CD14-positive monocyte (primary cell): ENCODE measurements around the gene SLC34A3. TPM values are rescaled to one million over a fixed set of nuclear protein-coding genes. Genes with fewer than 3 reads are reported as not detected.
A peak's percentile ranks its signal among the peaks of the same experiment; 100 is the strongest.

Experiments used
- DNase-seq, 3 donors: peaks; one replicate each; pipeline ENCODE4 v3.0.0-alpha.2; 2011 to 2022
- H2AFZ ChIP-seq: 2 replicates; pipeline ENCODE4 v1.6.0; 2012; ENCODE audit warnings: mild to moderate bottlenecking, low read depth, low read length, inconsistent platforms; ENCODE audit not compliant: insufficient read depth, poor library complexity, severe bottlenecking
- H3K27ac ChIP-seq, 2 donors: 1 replicate in 1 of 2; 2 replicates in 1 of 2; pipeline ENCODE4 v1.5.1; 2012 to 2013; ENCODE audit warnings: low read length in 2 of 2, control low read depth in 1 of 2, inconsistent platforms in 1 of 2, low read depth in 1 of 2, mild to moderate bottlenecking in 1 of 2
- H3K27me3 ChIP-seq, 2 donors: one replicate each; pipeline versions ENCODE4 v1.6.0 to v1.6.1; 2011 to 2013; ENCODE audit warnings: low read length in 2 of 2; ENCODE audit not compliant: control insufficient read depth in 2 of 2, insufficient read depth in 2 of 2
- H3K36me3 ChIP-seq, 2 donors: replicated peaks in 1 of 2; 1 replicate in 1 of 2; 2 replicates in 1 of 2; pipeline versions ENCODE4 v1.5.1 to v1.6.1; 2012 to 2013; ENCODE audit warnings: low read length in 2 of 2, control low read depth in 1 of 2, inconsistent platforms in 1 of 2, mild to moderate bottlenecking in 1 of 2; ENCODE audit not compliant: insufficient read depth in 2 of 2, control insufficient read depth in 1 of 2
- H3K4me1 ChIP-seq, 2 donors: 1 replicate in 1 of 2; 2 replicates in 1 of 2; pipeline versions ENCODE4 v1.5.1 to v1.6.1; 2012 to 2013; ENCODE audit warnings: low read length in 2 of 2, control low read depth in 1 of 2, inconsistent platforms in 1 of 2, mild to moderate bottlenecking in 1 of 2, moderate library complexity in 1 of 2; ENCODE audit not compliant: insufficient read depth in 2 of 2, control insufficient read depth in 1 of 2
- H3K4me2 ChIP-seq: replicated peaks from 2 replicates; pipeline ENCODE3; 2012; ENCODE audit warnings: low read length, moderate library complexity, mild to moderate bottlenecking; ENCODE audit not compliant: poor library complexity, severe bottlenecking; ENCODE audit errors: extremely low read depth
- H3K4me3 ChIP-seq, 3 experiments: fragments of 200-600 bp in 1 of 3; sonication (generic) in 1 of 3; replicated peaks in 1 of 3; 1 replicate in 2 of 3; 2 replicates in 1 of 3; pipeline ENCODE4 v1.5.1; 2011 to 2013; ENCODE audit warnings: low read length in 3 of 3, mild to moderate bottlenecking in 3 of 3, control low read depth in 2 of 3, low read depth in 2 of 3, inconsistent platforms in 1 of 3, moderate library complexity in 1 of 3
- H3K79me2 ChIP-seq: 2 replicates; pipeline ENCODE4 v1.6.0; 2012; ENCODE audit warnings: mild to moderate bottlenecking, control low read depth, inconsistent platforms, low read length, moderate library complexity; ENCODE audit not compliant: insufficient read depth
- H3K9ac ChIP-seq: 2 replicates; pipeline ENCODE4 v1.6.0; 2017; ENCODE audit warnings: low read length, mild to moderate bottlenecking; ENCODE audit not compliant: insufficient read depth, poor library complexity, severe bottlenecking
- H3K9me3 ChIP-seq, 2 donors: replicated peaks in 1 of 2; 1 replicate in 1 of 2; 2 replicates in 1 of 2; pipeline versions ENCODE4 v1.5.1 to v1.6.1; 2012 to 2013; ENCODE audit warnings: low read length in 2 of 2, control low read depth in 1 of 2; ENCODE audit not compliant: control insufficient read depth in 1 of 2, insufficient read depth in 1 of 2
- H4K20me1 ChIP-seq: 2 replicates; pipeline ENCODE4 v1.6.0; 2012; ENCODE audit warnings: mild to moderate bottlenecking, low read length, control low read depth, moderate library complexity; ENCODE audit not compliant: insufficient read depth
- H3K27ac Mint-ChIP-seq, 7 donors: one replicate each; pipeline ENCODE4 v1.8.0; 2020; ENCODE audit warnings: mild to moderate bottlenecking in 7 of 7, mixed read lengths in 7 of 7, moderate library complexity in 6 of 7, inconsistent platforms in 2 of 7
- H3K27me3 Mint-ChIP-seq, 3 donors: one replicate each; pipeline ENCODE4 v1.8.0; 2021 to 2022; ENCODE audit warnings: low read depth in 3 of 3, mild to moderate bottlenecking in 3 of 3, mixed read lengths in 3 of 3, moderate library complexity in 3 of 3, inconsistent platforms in 1 of 3
- H3K36me3 Mint-ChIP-seq, 2 donors: one replicate each; pipeline ENCODE4 v1.8.0; 2020; ENCODE audit warnings: mixed read lengths in 2 of 2, inconsistent platforms in 1 of 2, mild to moderate bottlenecking in 1 of 2
- H3K4me1 Mint-ChIP-seq: one replicate; pipeline ENCODE4 v1.8.0; 2020; ENCODE audit warnings: mild to moderate bottlenecking, mixed read lengths
- H3K4me3 Mint-ChIP-seq, 2 donors: one replicate each; pipeline ENCODE4 v1.8.0; 2020; ENCODE audit warnings: mild to moderate bottlenecking in 2 of 2, mixed read lengths in 2 of 2, moderate library complexity in 1 of 2
- H3K9me3 Mint-ChIP-seq, 7 donors: one replicate each; pipeline ENCODE4 v1.8.0; 2020 to 2022; ENCODE audit warnings: mixed read lengths in 7 of 7, mild to moderate bottlenecking in 6 of 7, moderate library complexity in 6 of 7, inconsistent platforms in 2 of 7
- WGBS: methylation state at CpG from one replicate; pipeline ENCODE4 v1.1.5; 2013; ENCODE audit warnings: missing lambda C conversion rate; ENCODE audit not compliant: insufficient coverage; 5-methylcytosine and 5-hydroxymethylcytosine counted together
- intact Hi-C, 2 donors: fragments of 100-400 bp; cut with micrococcal nuclease; formaldehyde crosslinking; loops; one replicate each; pipeline versions ENCODE4 v1.15.0 to v1.15.1; 2023
- polyA plus RNA-seq, 3 donors: library from polyadenylated mRNA; depleted of rRNA in 1 of 3; unstranded in 2 of 3; stranded (reverse) in 1 of 3; fragments of 300-500 nt in 2 of 3; fragments of >200 nt in 1 of 3; fragmentation: Illumina TruSeq in 2 of 3; gene quantifications; 1 replicate in 2 of 3; 2 replicates in 1 of 3; pipeline ENCODE4 v1.2.3, GENCODE V29; 2012 to 2021
- TF ChIP-seq, protein P1 (sequence below): fragments of 200-600 bp; IDR thresholded peaks from one replicate; pipeline ENCODE4 v1.8.0; 2022; ENCODE audit warnings: antibody characterized with exemption, mild to moderate bottlenecking

SLC34A3 gene
- polyA plus RNA-seq, 3 donors = not detected

DNA sequence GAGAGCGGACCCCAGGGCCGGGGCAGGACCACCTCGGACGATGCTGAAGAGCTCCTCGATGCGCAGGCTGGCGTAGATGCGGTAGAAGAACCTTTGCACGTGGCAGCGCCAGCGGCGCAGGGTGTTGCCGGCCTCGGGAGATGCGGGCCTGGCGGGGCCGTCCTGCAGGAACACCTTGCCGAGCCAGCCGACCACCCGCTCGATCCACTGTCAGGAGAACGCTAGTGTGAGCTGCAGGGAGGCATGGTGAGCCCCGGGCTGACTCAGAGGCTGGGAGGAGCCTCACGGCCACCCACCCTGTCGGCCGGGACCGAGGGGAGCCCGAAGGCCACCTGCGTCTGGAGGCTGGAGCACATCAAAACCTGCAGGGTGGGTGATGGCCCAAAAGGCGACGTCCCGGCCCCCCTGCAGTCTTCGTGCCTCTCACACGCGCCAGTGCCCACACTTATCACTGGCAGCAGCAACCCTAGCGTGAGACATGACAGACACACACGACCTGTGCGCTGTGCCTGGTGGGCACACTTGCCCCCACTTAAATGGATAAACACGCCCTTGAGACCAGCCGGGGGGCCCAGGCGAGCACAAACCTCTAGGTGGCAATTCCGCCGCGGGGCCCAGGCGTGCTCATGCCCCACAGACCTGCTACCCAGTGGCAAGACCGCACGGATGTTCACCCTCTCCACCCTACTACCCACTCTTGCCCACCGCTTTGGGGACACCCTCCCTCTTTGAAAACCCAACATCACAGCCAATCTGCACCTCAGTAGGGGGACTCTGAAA lies 45.6 kb upstream of the SLC34A3 start:
- 97% methylated on average over 44 of the region's 48 CpGs for WGBS
- Histone ChIP-seq H3K27ac (no peak overlapping the region), H3K27me3 (no peaks in the 10 kb centered on the region), H3K4me1 (peaks cover 26 to 34% of the 10 kb centered on the region in 2 donors), H3K9ac (no peak overlapping the region), H3K36me3 (peaks cover 67 to 70% of the 10 kb centered on the region in 2 donors), H3K9me3 (no peaks in the 10 kb centered on the region), H4K20me1 (peaks cover 12% of the 10 kb centered on the region), H3K4me3 (no peak overlapping the region), H2AFZ (no peak overlapping the region), H3K4me2 (no peak overlapping the region), H3K79me2 (peaks cover 36% of the 10 kb centered on the region)
- no peak overlapping the region for H3K4me3 Mint-ChIP-seq
- H3K36me3 Mint-ChIP-seq = peaks cover 47 to 76% of the 10 kb centered on the region in 2 donors
- H3K4me1 Mint-ChIP-seq = peaks cover 27% of the 10 kb centered on the region
- no peak for DNase-seq
- no peak overlapping the region for H3K27ac Mint-ChIP-seq
- H3K9me3 Mint-ChIP-seq = no peaks in the 10 kb centered on the region
- H3K27me3 Mint-ChIP-seq = peaks cover 0 to 1% (median 0%) of the 10 kb centered on the region in 3 donors
- TF ChIP-seq, protein P1, sequence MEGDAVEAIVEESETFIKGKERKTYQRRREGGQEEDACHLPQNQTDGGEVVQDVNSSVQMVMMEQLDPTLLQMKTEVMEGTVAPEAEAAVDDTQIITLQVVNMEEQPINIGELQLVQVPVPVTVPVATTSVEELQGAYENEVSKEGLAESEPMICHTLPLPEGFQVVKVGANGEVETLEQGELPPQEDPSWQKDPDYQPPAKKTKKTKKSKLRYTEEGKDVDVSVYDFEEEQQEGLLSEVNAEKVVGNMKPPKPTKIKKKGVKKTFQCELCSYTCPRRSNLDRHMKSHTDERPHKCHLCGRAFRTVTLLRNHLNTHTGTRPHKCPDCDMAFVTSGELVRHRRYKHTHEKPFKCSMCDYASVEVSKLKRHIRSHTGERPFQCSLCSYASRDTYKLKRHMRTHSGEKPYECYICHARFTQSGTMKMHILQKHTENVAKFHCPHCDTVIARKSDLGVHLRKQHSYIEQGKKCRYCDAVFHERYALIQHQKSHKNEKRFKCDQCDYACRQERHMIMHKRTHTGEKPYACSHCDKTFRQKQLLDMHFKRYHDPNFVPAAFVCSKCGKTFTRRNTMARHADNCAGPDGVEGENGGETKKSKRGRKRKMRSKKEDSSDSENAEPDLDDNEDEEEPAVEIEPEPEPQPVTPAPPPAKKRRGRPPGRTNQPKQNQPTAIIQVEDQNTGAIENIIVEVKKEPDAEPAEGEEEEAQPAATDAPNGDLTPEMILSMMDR = no peak
- intact Hi-C loops = loop anchor here (5.0 kb wide), 2 partner anchors 52 to 68 kb away; no protein-coding TSS in a partner anchor

DNA sequence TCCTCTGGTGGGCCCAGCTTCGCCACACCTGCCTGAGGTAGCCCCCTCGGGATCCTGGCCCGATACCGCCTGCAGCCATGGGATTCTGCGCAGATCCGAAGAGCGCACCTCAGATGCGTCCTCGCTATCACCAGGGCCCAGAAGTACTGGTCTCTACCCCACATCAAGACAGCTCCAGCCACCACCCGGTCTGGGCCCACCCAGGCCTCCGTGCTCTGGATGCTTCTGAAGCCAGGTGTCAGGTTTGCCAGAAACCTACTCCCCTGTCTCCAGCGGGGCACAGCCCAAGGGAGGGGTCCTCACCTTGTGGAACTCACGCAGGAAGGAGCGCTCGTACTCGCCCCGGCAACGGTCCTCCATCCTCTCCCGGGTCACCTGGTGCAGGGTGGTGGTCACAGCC lies 44.8 kb upstream of the SLC34A3 start:
- Mint-ChIP-seq H3K4me3 (no peak overlapping the region), H3K27ac (peak overlapping the region in 1 of 7 donors; percentile 12), H3K27me3 (no peaks in the 10 kb centered on the region), H3K9me3 (peaks cover 0 to 2% (median 0%) of the 10 kb centered on the region in 7 donors), H3K4me1 (peaks cover 32% of the 10 kb centered on the region), H3K36me3 (peaks cover 48 to 77% of the 10 kb centered on the region in 2 donors)
- Histone ChIP-seq H3K27ac (no peak overlapping the region), H3K4me1 (peaks cover 28 to 39% of the 10 kb centered on the region in 2 donors), H3K4me2 (no peak overlapping the region), H3K36me3 (peaks cover 66 to 67% of the 10 kb centered on the region in 2 donors), H3K27me3 (no peaks in the 10 kb centered on the region), H2AFZ (no peak overlapping the region), H3K9me3 (no peaks in the 10 kb centered on the region), H3K4me3 (no peak overlapping the region), H4K20me1 (peaks cover 21% of the 10 kb centered on the region), H3K79me2 (peaks cover 44% of the 10 kb centered on the region), H3K9ac (no peak overlapping the region)
- DNase-seq = no peak
- TF ChIP-seq, protein P1 = no peak
- intact Hi-C loops = loop anchor here in 1 of 2 donors (5.0 kb wide), 1 partner anchor 51 kb away; no protein-coding TSS in a partner anchor
- WGBS = 98% methylated on average over 16 of the region's 19 CpGs
